Testis (tissue), 2 donors: ENCODE measurements around the gene RNASEH1.

Source experiments
- CTCF ChIP-seq, 3 experiments: fragments of 450-650 bp in 2 of 3; fragments of 200-600 bp in 1 of 3; sonication (generic) in 1 of 3; IDR thresholded peaks; one replicate each; pipeline ENCODE4 v1.5.1; 2016 to 2019; ENCODE audit warnings: antibody characterized with exemption in 3 of 3, mild to moderate bottlenecking in 2 of 3, moderate library complexity in 1 of 3
- POLR2A ChIP-seq: fragments of 450-650 bp; IDR thresholded peaks from one replicate; pipeline ENCODE4 v1.6.1; 2017; ENCODE audit warnings: antibody characterized with exemption, mild to moderate bottlenecking, moderate library complexity

- TF ChIP-seq CTCF (IDR thresholded peaks at IDR 0.05) (no peak), POLR2A (no peak)
Measured at GRCh38 chr2:3604991-3605961, 47.1 kb upstream of the RNASEH1 start.
